Brain microvascular endothelial cell (primary cell): ENCODE data around the gene MROH2A.

ENCODE experiments used
- DNase-seq: peaks from one replicate; pipeline ENCODE4 v3.0.0-alpha.2; 2020
- H3K27ac ChIP-seq: fragments of 250-450 bp; sonication (Bioruptor Pico); 2 replicates; pipeline ENCODE4 v1.5.1; 2020; ENCODE audit warnings: mild to moderate bottlenecking, moderate library complexity
- H3K27me3 ChIP-seq: fragments of 250-450 bp; sonication (Bioruptor Pico); replicated peaks from 2 replicates; pipeline ENCODE4 v1.5.1; 2020; ENCODE audit warnings: mild to moderate bottlenecking
- H3K36me3 ChIP-seq: fragments of 250-450 bp; sonication (Bioruptor Pico); replicated peaks from 2 replicates; pipeline ENCODE4 v1.5.1; 2020; ENCODE audit warnings: mild to moderate bottlenecking
- H3K4me3 ChIP-seq: 2 replicates; pipeline ENCODE4 v1.5.1; 2011; ENCODE audit warnings: low read depth, mild to moderate bottlenecking, control low read depth, low read length, moderate library complexity
- in situ Hi-C: cut with HindIII; loops from 2 replicates; pipeline ENCODE4 v1.10.0; 2017; ENCODE audit warnings: low sequenced_read_pairs, low pct_ligation_motif_present
- TF ChIP-seq, protein P1 (sequence below): IDR thresholded peaks from 2 replicates; pipeline ENCODE4 v1.5.1; 2011; ENCODE audit warnings: low read depth, mild to moderate bottlenecking, moderate library complexity, low read length, control low read depth, inconsistent platforms; ENCODE audit errors: missing control alignments

Gene MROH2A

GRCh38 chr2:233853883-233854240 is 75.7 kb downstream of the MROH2A start:
- no peak overlapping the region for H3K27ac ChIP-seq

DNA sequence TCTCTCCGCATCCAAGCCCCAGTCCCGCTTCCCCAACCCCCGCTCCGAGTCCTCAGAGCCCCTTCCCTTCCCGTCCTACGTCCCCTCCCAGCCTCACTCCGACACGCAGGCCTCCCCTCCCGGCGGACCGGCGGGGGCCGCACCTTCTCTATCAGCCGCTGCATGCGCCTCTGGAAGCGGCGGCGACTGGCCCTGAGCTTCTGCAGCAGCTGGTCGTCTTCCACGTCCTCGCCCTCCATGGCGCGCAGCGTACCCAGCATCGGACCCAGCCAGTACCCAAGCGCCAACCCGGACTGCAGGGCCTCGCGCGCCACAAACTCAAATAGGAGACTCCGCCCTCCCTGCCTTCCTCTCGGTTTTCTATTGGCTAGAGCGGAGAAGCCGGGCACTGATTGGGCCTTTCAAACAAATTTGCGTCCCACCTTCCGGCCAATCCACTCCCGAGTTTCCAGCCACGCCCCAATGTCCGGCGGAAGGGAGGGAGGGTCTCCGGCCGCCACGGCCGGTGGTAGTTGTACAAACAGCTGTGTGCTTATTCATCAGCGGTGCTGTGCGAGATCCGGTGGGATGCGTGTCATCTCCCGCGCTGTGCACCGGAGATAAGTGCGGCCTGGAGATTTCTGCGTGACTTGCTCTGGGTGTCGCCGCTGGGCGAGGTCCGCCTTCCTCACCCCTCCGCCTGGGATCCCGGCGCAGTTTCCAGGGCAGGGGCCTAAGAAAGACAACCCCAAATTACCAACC is 76.3 kb downstream of the MROH2A start, which contains the start of gene HJURP:
Gene HJURP (minus strand): TSS at position 295 of the 741 bp plus-strand sequence. CDS start 35 bp downstream, at position 260.
- DNase-seq, result peak; percentile 95
- TF ChIP-seq, protein P1, sequence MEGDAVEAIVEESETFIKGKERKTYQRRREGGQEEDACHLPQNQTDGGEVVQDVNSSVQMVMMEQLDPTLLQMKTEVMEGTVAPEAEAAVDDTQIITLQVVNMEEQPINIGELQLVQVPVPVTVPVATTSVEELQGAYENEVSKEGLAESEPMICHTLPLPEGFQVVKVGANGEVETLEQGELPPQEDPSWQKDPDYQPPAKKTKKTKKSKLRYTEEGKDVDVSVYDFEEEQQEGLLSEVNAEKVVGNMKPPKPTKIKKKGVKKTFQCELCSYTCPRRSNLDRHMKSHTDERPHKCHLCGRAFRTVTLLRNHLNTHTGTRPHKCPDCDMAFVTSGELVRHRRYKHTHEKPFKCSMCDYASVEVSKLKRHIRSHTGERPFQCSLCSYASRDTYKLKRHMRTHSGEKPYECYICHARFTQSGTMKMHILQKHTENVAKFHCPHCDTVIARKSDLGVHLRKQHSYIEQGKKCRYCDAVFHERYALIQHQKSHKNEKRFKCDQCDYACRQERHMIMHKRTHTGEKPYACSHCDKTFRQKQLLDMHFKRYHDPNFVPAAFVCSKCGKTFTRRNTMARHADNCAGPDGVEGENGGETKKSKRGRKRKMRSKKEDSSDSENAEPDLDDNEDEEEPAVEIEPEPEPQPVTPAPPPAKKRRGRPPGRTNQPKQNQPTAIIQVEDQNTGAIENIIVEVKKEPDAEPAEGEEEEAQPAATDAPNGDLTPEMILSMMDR, result no peak
- H3K27ac ChIP-seq, result peak within 1 kb of the TSS; percentile 59
- no peaks in the 10 kb centered on the region for H3K36me3 ChIP-seq
- H3K4me3 ChIP-seq, result peak within 1 kb of the TSS; percentile 94
- in situ Hi-C loops, result no loop called here
- no peaks in the 10 kb centered on the region for H3K27me3 ChIP-seq

More at GRCh38 chr2:233853883-233854240, 75.7 kb downstream of the MROH2A start:
- Histone ChIP-seq H3K4me3 (peak overlapping the region; percentile 94), H3K36me3 (no peaks in the 10 kb centered on the region), H3K27me3 (no peaks in the 10 kb centered on the region)
- no peak for DNase-seq
- in situ Hi-C loops, result no loop called here
- TF ChIP-seq, protein P1, result no peak

DNA sequence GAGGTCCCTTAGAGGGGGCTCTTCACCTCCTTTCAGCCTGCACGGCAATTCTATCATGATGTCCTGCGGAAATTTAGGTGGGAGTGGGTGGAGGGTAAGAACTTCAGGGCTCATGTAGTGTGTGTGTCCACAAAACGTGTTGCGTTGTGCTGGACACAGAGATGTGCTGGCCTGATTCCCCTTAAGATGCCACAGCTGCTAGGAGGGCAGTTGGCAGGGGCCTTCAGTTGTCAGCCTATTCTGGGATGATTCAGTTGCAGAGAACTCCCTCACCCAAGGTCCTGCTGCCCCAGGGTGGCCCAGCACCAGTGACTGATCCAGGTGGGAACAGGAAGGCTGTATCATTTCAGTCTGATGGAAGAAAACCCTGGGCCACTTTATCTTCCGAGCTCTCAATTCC is 77.2 kb downstream of the MROH2A start:
- TF ChIP-seq, protein P1, result no peak
- Histone ChIP-seq H3K36me3 (no peaks in the 10 kb centered on the region), H3K4me3 (no peak overlapping the region), H3K27me3 (no peaks in the 10 kb centered on the region), H3K27ac (no peak overlapping the region)
- in situ Hi-C loops, result no loop called here
- DNase-seq, result no peak

- TF ChIP-seq, protein P1, result no peak
- H3K27me3 ChIP-seq, result no peaks in the 10 kb centered on the region
- in situ Hi-C loops, result no loop called here
Measured at GRCh38 chr2:233856184-233856583, 78.1 kb downstream of the MROH2A start.

GRCh38 chr2:233857511-233858141 is 79.5 kb downstream of the MROH2A start:
- in situ Hi-C loops, result no loop called here
- no peak overlapping the region for H3K27ac ChIP-seq
- H3K36me3 ChIP-seq, result no peaks in the 10 kb centered on the region
- no peaks in the 10 kb centered on the region for H3K27me3 ChIP-seq
- DNase-seq, result peak; percentile 16
- no peak overlapping the region for H3K4me3 ChIP-seq
- TF ChIP-seq, protein P1, result peak; percentile 77

More at GRCh38 chr2:233856184-233856583, 78.1 kb downstream of the MROH2A start:
- no peak overlapping the region for H3K4me3 ChIP-seq
- no peak overlapping the region for H3K27ac ChIP-seq
- no peaks in the 10 kb centered on the region for H3K36me3 ChIP-seq
- no peak for DNase-seq
